HL-60 (cell line): ENCODE results near the gene STK32B.

Source experiments
- DNase-seq, 2 experiments: peaks; one replicate each; pipeline ENCODE4 v3.0.0-alpha.2; 2010 to 2020; ENCODE audit warnings: low read depth in 1 of 2, low spot score in 1 of 2
- H3K27ac ChIP-seq: fragments of 250-450 bp; sonication (Bioruptor Pico); replicated peaks from 2 replicates; pipeline ENCODE4 v1.5.1; 2020; ENCODE audit warnings: mild to moderate bottlenecking, moderate library complexity
- H3K27me3 ChIP-seq: fragments of 250-450 bp; sonication (Bioruptor Pico); 2 replicates; pipeline ENCODE4 v1.5.1; 2021; ENCODE audit warnings: mild to moderate bottlenecking, moderate library complexity; ENCODE audit not compliant: insufficient read depth, poor library complexity, severe bottlenecking
- H3K4me3 ChIP-seq: replicated peaks from 2 replicates; pipeline ENCODE4 v1.5.1; 2011; ENCODE audit warnings: mild to moderate bottlenecking, control low read depth, low read length; ENCODE audit not compliant: insufficient read depth
- GABPA ChIP-seq: IDR thresholded peaks from 2 replicates; pipeline ENCODE4 v1.6.1; 2012; ENCODE audit warnings: low read depth
- POLR2AphosphoS5 ChIP-seq: IDR thresholded peaks from 2 replicates; pipeline ENCODE4 v1.6.1; 2012; ENCODE audit warnings: low read depth
- REST ChIP-seq: IDR thresholded peaks from 2 replicates; pipeline ENCODE4 v1.6.1; 2012; ENCODE audit warnings: low read depth; ENCODE audit not compliant: insufficient replicate concordance
- SPI1 ChIP-seq: IDR thresholded peaks from 2 replicates; pipeline ENCODE4 v1.6.1; 2012; ENCODE audit warnings: low read depth, mild to moderate bottlenecking, borderline replicate concordance
- TF ChIP-seq, protein P1 (sequence below): IDR thresholded peaks from one replicate; pipeline ENCODE4 v1.5.1; 2011; ENCODE audit warnings: low read length, control low read depth, inconsistent platforms; ENCODE audit not compliant: insufficient read depth

Gene STK32B

GRCh38 chr4:5125321-5125720 lies 74.0 kb downstream of the STK32B start:
- H3K27ac ChIP-seq = no peak overlapping the region
- H3K27me3 ChIP-seq = no peaks in the 10 kb centered on the region
- no peak overlapping the region for H3K4me3 ChIP-seq
- no peak for DNase-seq
- TF ChIP-seq GABPA (no peak), REST (no peak), POLR2AphosphoS5 (no peak), SPI1 (no peak)
- TF ChIP-seq, protein P1, sequence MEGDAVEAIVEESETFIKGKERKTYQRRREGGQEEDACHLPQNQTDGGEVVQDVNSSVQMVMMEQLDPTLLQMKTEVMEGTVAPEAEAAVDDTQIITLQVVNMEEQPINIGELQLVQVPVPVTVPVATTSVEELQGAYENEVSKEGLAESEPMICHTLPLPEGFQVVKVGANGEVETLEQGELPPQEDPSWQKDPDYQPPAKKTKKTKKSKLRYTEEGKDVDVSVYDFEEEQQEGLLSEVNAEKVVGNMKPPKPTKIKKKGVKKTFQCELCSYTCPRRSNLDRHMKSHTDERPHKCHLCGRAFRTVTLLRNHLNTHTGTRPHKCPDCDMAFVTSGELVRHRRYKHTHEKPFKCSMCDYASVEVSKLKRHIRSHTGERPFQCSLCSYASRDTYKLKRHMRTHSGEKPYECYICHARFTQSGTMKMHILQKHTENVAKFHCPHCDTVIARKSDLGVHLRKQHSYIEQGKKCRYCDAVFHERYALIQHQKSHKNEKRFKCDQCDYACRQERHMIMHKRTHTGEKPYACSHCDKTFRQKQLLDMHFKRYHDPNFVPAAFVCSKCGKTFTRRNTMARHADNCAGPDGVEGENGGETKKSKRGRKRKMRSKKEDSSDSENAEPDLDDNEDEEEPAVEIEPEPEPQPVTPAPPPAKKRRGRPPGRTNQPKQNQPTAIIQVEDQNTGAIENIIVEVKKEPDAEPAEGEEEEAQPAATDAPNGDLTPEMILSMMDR = no peak

GRCh38 chr4:5126231-5126630 lies 75.0 kb downstream of the STK32B start:
- Histone ChIP-seq H3K27ac (no peak overlapping the region), H3K27me3 (no peaks in the 10 kb centered on the region), H3K4me3 (no peak overlapping the region)
- TF ChIP-seq REST = no peak
- no peak for TF ChIP-seq SPI1
- TF ChIP-seq, protein P1 = no peak
- no peak for TF ChIP-seq POLR2AphosphoS5
- no peak for TF ChIP-seq GABPA
- no peak for DNase-seq

DNA sequence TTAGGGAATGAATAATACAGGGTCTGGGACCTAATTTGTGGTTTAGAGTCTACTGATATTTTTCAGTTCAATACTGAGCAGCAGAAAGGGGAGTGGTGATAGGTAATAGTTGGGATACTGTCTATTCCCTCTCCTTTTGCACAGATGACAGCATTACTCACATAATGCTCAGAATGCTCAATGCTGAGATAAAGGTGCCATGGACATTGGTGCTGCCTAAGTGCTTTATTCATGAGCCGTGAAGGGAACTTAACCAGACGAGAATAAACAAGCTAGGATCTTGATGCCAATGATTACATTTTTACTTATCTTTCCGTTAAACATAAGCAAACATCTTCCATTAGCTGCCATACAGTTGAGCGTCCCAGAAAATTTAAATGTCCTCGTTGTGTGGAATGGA lies 75.6 kb downstream of the STK32B start:
- no peak overlapping the region for H3K27ac ChIP-seq
- H3K4me3 ChIP-seq = no peak overlapping the region
- H3K27me3 ChIP-seq = no peaks in the 10 kb centered on the region
- DNase-seq = no peak
- TF ChIP-seq REST (no peak), GABPA (no peak), SPI1 (no peak), POLR2AphosphoS5 (no peak)
- TF ChIP-seq, protein P1 = no peak
